Activated naive CD4-positive, alpha-beta T cell treated with anti-CD3 and anti-CD28 coated beads for 36 hours (primary cell): ENCODE measurements around the gene PLPPR3. TPM values are rescaled to one million over a fixed set of nuclear protein-coding genes. Genes with fewer than 3 reads are reported as not detected.

ENCODE experiments used
- CTCF ChIA-PET: fragments of 350-600 bp; sonication (Branson Sonifier 250); formaldehyde crosslinking; loops from one replicate; lab custom pipeline; 2021; ENCODE audit warnings: antibody characterized with exemption; lab: Charles Lee
- DNase-seq: peaks from one replicate; pipeline ENCODE4 v3.0.0-alpha.2; 2020
- H3K27ac Mint-ChIP-seq: one replicate; pipeline ENCODE4 v1.8.0; 2021; ENCODE audit warnings: mild to moderate bottlenecking, mixed read lengths
- H3K27me3 Mint-ChIP-seq: one replicate; pipeline ENCODE4 v1.8.0; 2021; ENCODE audit warnings: low read depth, mixed read lengths
- H3K36me3 Mint-ChIP-seq: one replicate; pipeline ENCODE4 v1.8.0; 2021; ENCODE audit warnings: low read depth, mixed read lengths
- H3K4me1 Mint-ChIP-seq: one replicate; pipeline ENCODE4 v1.8.0; 2021; ENCODE audit warnings: low read depth, mixed read lengths
- H3K4me3 Mint-ChIP-seq: one replicate; pipeline ENCODE4 v1.8.0; 2021; ENCODE audit warnings: mild to moderate bottlenecking, moderate library complexity, mixed read lengths
- H3K9me3 Mint-ChIP-seq: one replicate; pipeline ENCODE4 v1.8.0; 2021; ENCODE audit warnings: mixed read lengths
- intact Hi-C: fragments of 100-400 bp; cut with micrococcal nuclease; formaldehyde crosslinking; loops from one replicate; pipeline ENCODE4 v1.15.1; 2023
- total RNA-seq, 2 experiments: library from RNA; stranded (reverse); gene quantifications; one replicate each; pipeline ENCODE4 v1.2.3, GENCODE V29; 2021

PLPPR3 gene, protein sequence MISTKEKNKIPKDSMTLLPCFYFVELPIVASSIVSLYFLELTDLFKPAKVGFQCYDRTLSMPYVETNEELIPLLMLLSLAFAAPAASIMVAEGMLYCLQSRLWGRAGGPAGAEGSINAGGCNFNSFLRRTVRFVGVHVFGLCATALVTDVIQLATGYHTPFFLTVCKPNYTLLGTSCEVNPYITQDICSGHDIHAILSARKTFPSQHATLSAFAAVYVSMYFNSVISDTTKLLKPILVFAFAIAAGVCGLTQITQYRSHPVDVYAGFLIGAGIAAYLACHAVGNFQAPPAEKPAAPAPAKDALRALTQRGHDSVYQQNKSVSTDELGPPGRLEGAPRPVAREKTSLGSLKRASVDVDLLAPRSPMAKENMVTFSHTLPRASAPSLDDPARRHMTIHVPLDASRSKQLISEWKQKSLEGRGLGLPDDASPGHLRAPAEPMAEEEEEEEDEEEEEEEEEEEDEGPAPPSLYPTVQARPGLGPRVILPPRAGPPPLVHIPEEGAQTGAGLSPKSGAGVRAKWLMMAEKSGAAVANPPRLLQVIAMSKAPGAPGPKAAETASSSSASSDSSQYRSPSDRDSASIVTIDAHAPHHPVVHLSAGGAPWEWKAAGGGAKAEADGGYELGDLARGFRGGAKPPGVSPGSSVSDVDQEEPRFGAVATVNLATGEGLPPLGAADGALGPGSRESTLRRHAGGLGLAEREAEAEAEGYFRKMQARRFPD
- not detected for total RNA-seq

DNA sequence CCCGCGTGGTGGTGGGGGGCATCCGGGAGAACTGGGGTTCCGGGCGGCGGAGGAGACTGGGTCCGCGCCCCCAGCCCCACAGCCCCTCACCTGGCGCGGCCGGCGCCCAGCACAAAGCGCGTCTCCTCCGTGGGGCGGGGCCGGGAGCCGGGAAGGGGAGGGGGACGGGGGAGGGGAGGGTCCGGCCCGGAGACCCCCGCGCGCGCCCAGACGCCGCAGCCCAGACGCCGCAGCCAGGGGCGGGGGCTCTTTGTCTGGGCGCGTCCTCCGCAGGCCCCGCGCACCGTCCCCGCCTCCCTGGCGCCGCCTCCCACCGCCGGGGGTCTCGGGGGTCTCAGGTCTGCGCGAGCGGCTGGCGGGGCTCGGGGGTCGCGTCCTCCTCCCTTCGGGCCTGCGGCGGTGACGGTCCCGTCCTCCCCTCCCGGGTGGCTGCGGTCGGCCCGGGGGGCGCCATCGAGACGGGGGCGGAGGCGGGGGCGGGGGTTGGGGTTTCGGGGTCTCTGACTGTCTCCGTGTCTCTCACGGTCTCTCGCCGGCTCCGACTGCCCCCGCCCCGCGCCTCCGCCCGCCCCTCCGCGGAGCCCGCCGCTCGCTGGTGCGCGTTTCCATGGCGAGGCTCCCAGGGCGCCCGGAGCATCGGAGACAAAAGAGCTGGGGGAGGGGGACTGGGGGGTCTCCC, at the start of gene PLPPR3:
PLPPR3 (minus strand) TSS at position 131 of the 679 bp plus-strand sequence. CDS start 396 bp downstream, outside the sequence.
- CTCF ChIA-PET: no interaction called here
- Mint-ChIP-seq H3K36me3 (no peaks in the 10 kb centered on the region), H3K4me1 (peaks cover 3% of the 10 kb centered on the region), H3K9me3 (no peaks in the 10 kb centered on the region), H3K4me3 (no peak within 1 kb of the TSS), H3K27ac (no peak within 1 kb of the TSS), H3K27me3 (peaks cover 11% of the 10 kb centered on the region)
- intact Hi-C loops: no loop called here
- no peak for DNase-seq

DNA sequence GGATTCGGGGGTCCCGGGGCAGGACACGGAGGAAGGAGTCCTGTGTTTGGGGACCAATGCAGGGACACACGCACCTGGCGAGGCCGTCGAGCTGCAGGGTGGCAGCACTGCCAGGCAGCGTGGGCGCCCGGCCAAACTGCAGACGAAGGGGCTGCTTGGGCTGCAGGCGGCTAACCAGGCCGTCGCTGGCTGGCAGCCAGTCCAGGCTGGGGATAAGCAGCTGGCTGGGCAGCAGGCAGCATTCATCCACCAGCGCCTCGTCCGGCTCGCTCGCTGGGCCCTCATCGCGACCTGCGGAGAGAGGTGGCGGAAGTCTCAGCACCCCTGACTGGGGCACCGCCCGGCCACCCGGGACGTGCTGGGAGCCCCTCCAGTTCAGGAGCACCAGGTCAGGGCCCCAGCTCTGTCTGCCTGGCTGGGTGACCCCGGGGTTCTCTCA, 49.2 kb upstream of the PLPPR3 start:
- H3K27ac Mint-ChIP-seq: no peak overlapping the region
- H3K4me3 Mint-ChIP-seq: no peak overlapping the region
- intact Hi-C loops: no loop called here
- no peak for DNase-seq
- peaks cover 6% of the 10 kb centered on the region for H3K36me3 Mint-ChIP-seq
- CTCF ChIA-PET: no interaction called here
- H3K27me3 Mint-ChIP-seq: no peaks in the 10 kb centered on the region
- H3K9me3 Mint-ChIP-seq: no peaks in the 10 kb centered on the region
- H3K4me1 Mint-ChIP-seq: peaks cover 8% of the 10 kb centered on the region

DNA sequence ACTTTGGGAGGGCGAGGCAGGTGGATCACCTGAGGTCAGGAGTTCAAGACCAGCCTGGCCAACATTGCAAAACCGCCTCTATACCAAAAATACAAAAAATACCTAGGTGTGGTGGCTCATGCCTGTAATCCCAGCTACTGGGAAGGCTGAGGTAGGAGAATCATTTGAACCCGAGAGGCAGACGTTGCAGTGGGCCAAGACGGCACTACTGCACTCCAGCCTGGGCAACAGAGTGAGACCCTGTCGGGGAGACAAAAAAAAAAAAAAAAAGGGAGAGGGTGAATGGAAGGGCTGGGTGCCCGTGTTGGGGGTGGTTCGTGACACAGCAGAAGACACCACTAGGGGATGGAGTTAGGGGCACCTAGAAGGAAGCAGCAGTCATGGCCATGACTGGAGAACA, 48.6 kb upstream of the PLPPR3 start:
- H3K4me3 Mint-ChIP-seq: no peak overlapping the region
- CTCF ChIA-PET: no interaction called here

DNA sequence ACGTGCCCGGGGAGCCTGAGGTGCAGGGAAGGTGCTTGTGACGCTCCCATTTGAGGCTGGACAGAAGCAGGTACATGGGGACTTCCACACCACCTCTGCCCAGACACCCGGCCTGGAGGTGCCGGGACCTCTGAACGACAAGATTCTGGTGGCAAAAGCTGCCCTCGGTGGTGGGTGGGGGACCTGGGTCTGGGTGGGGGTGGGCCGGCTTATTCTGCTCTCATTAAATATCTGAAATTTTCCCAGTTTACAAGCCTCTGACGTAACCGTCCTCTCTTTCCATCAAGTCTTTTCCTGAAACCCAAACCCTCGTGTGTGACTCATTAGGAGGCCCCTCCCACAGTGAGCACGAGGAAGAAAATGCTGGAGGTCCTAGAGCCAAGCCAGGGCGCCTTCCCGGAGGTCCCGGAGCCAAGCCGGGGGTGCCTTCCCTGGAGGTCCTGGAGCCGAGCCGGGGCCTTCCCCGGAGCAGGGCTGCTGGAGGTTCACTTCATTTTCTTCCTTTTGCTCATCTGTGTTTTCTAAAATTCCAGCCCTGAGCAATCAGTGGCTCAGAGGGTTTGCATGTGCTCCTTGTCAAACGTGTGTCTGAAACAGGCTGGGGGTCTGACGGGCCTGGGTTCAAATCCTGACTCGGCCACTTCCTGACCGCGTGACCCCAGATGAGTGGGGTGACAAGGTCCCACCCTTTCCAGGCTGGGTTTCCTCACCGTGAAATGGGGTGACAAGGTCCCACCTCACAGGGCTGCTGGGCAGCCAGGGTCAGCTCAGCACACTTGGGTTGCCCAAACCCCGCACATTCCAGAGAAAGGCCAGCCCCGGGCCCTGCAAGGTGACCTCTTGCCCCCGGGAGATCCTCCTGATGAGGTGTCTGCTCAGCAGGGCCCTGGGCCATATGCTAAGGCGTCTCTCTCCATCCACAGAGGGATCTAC, 47.8 kb upstream of the PLPPR3 start:
- no peak for DNase-seq
- CTCF ChIA-PET: no interaction called here
- H3K27me3 Mint-ChIP-seq: no peaks in the 10 kb centered on the region
- H3K9me3 Mint-ChIP-seq: no peaks in the 10 kb centered on the region
- intact Hi-C loops: no loop called here
- H3K4me1 Mint-ChIP-seq: peaks cover 8% of the 10 kb centered on the region
- H3K4me3 Mint-ChIP-seq: no peak overlapping the region
- H3K27ac Mint-ChIP-seq: no peak overlapping the region
- peaks cover 6% of the 10 kb centered on the region for H3K36me3 Mint-ChIP-seq

More for the DNA sequence above, 48.6 kb upstream of the PLPPR3 start:
- intact Hi-C loops: no loop called here
- no peaks in the 10 kb centered on the region for H3K9me3 Mint-ChIP-seq
- no peak for DNase-seq
- peaks cover 6% of the 10 kb centered on the region for H3K36me3 Mint-ChIP-seq
- peaks cover 8% of the 10 kb centered on the region for H3K4me1 Mint-ChIP-seq
- no peaks in the 10 kb centered on the region for H3K27me3 Mint-ChIP-seq
- H3K27ac Mint-ChIP-seq: no peak overlapping the region

DNA sequence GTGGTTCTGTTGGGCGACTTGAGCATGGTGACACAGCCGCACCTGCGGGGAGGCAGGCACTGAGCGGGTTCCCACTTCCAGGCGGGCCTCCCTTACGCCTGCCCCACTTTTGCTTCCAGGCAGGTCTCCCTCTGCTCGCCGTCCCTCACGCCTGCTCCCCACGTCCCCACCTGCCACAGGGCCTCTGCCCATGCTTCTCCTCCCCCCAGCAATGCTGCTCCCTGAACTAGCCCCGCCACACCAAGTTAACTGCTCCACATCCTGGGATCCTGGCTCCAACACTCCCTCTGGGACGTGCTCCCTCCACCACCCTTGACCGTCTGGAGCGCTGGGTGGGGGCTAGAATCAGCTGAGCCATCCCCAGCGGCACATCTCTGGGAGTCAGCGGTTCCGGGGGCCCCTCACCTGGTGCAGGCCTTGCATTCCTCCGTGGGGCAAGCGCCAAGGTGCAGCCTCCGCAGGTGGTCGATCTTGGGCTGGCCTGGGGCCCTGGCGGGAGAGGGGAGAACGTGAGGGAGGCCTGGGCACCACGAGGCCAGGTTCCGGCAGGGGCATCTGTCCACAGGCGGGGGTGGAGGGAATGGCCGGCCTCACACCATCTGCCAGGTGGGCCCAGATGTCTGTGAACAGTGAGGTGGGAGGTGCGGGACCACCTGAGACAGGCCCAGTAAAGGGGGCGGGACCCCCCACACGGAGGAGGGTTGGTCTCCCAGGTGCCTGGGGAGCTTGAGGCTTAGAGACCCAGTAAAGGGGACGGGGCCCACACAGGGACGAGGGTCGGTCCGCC, 46.9 kb upstream of the PLPPR3 start:
- no peak for DNase-seq
- intact Hi-C loops: no loop called here
- Mint-ChIP-seq H3K27me3 (no peaks in the 10 kb centered on the region), H3K27ac (no peak overlapping the region), H3K4me3 (no peak overlapping the region), H3K4me1 (peaks cover 11% of the 10 kb centered on the region), H3K36me3 (peaks cover 6% of the 10 kb centered on the region), H3K9me3 (no peaks in the 10 kb centered on the region)
- CTCF ChIA-PET: no interaction called here

DNA sequence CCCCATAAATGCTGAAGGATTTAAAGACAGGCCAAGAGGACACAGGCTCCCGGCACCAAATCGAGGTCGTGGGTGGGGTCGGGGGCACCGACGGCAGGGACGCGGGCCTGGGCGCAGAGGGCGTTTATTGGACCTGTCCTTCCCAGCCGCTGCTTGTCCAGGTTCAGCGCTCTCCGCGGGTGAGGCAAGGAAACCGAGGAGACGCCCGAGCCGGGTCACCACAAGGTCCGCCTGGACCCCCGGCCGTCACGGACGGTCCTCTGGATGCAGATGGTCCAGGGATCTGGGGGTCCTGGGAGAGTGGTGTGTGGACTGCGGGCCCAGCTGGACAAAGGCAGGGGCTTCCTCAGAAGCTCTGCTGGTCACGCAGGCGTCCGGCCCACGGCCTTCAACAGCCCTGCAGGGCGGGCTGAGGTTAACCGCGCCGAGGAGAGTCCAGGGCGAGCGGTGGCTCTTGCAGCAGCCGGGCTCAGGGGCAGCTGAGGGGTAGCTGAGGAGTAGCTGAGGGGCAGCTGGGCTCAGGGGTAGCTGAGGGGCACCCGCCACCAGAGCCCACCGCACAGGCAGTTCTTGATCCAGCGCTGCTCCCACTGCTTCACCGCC, 46.2 kb upstream of the PLPPR3 start:
- Mint-ChIP-seq H3K4me1 (peaks cover 17% of the 10 kb centered on the region), H3K9me3 (no peaks in the 10 kb centered on the region), H3K27ac (no peak overlapping the region), H3K4me3 (no peak overlapping the region), H3K36me3 (peaks cover 6% of the 10 kb centered on the region), H3K27me3 (peaks cover 3% of the 10 kb centered on the region)
- no peak for DNase-seq
- CTCF ChIA-PET: no interaction called here
- intact Hi-C loops: no loop called here

DNA sequence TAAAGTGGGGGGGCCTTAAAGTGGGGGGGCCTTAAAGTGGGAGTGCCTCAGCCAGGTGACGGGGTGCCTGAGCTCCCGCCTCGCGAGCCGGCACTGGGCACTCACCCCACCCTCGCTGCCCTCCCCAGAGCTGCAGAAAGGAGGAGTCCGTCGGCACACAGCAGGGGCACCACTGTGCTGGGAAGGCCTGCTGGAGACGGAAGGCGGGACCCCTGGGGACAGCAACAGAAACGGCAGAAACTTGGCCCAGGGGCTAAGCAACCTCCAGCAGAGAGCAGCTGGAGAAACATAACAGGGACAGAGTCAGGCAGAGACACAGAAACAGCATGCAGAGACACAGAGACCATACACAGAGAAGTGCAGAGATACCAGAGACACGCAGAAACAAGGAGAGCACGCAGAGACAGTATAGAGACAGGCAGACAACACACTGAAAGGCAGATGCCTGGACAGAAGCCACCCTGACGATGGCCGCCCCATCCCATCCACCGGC, 45.6 kb upstream of the PLPPR3 start:
- H3K27me3 Mint-ChIP-seq: peaks cover 3% of the 10 kb centered on the region
- H3K27ac Mint-ChIP-seq: no peak overlapping the region
- H3K4me1 Mint-ChIP-seq: peaks cover 17% of the 10 kb centered on the region
- H3K36me3 Mint-ChIP-seq: peaks cover 6% of the 10 kb centered on the region
- no peak overlapping the region for H3K4me3 Mint-ChIP-seq
- intact Hi-C loops: no loop called here
- CTCF ChIA-PET: no interaction called here
- no peaks in the 10 kb centered on the region for H3K9me3 Mint-ChIP-seq
- no peak for DNase-seq

DNA sequence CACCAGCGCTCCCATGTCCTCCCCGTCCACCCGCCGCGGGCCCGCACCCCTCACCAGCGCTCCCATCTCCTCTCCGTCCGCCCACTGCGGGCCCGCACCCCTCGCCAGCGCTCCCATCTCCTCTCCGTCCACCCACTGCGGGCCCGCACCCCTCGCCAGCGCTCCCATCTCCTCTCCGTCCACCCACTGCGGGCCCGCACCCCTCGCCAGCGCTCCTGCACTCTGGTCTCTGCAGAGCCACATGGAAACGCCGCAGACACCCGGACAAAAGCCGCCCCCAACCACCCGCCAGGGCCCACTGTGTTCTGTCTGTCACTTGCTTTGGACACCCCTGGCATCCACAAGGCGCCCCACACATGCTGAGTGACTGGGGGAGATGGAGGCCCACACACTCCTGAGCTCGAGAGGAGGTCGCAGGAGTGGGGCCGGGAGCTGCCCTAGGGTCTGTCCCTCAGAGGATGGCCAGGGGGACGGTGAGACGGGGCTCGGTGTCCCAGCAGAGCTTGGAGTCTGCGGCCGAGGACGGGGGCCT, 45.1 kb upstream of the PLPPR3 start:
- no peak for DNase-seq
- H3K27me3 Mint-ChIP-seq: peaks cover 3% of the 10 kb centered on the region
- CTCF ChIA-PET: no interaction called here
- no peak overlapping the region for H3K4me3 Mint-ChIP-seq
- H3K4me1 Mint-ChIP-seq: peaks cover 13% of the 10 kb centered on the region
- H3K27ac Mint-ChIP-seq: no peak overlapping the region
- intact Hi-C loops: no loop called here
- no peaks in the 10 kb centered on the region for H3K9me3 Mint-ChIP-seq
- H3K36me3 Mint-ChIP-seq: peaks cover 6% of the 10 kb centered on the region

DNA sequence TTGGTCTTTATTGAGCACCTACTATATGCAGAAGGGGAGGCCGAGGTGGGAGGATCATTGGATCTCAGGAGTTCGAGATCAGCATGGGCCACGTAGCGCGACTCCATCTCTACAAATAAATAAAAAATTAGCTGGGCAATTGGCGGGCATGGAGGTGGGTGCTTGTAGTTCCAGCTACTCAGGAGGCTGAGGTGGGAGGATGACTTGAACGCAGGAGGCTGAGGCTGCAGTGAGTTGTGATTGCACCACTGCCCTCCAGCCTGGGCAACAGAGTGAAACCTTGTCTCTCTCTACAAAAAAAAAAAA, 41.5 kb upstream of the PLPPR3 start:
- H3K36me3 Mint-ChIP-seq: peaks cover 3% of the 10 kb centered on the region
- peaks cover 13% of the 10 kb centered on the region for H3K4me1 Mint-ChIP-seq
- DNase-seq: no peak
- intact Hi-C loops: loop anchor here (1.0 to 2.0 kb wide), 3 partner anchors 54 to 122 kb away; partner anchors contain the start of genes KISS1R, PTBP1 and WDR18
- no peaks in the 10 kb centered on the region for H3K9me3 Mint-ChIP-seq
- H3K27ac Mint-ChIP-seq: no peak overlapping the region
- CTCF ChIA-PET: interaction anchor here (0.6 to 3.6 kb wide), 15 partner anchors 11 to 205 kb away, joined by 3 to 23 read pairs (median 5); partner anchors contain the start of genes KISS1R, MED16, RNU6-9 and WDR18
- no peak overlapping the region for H3K4me3 Mint-ChIP-seq
- H3K27me3 Mint-ChIP-seq: peaks cover 6% of the 10 kb centered on the region

DNA sequence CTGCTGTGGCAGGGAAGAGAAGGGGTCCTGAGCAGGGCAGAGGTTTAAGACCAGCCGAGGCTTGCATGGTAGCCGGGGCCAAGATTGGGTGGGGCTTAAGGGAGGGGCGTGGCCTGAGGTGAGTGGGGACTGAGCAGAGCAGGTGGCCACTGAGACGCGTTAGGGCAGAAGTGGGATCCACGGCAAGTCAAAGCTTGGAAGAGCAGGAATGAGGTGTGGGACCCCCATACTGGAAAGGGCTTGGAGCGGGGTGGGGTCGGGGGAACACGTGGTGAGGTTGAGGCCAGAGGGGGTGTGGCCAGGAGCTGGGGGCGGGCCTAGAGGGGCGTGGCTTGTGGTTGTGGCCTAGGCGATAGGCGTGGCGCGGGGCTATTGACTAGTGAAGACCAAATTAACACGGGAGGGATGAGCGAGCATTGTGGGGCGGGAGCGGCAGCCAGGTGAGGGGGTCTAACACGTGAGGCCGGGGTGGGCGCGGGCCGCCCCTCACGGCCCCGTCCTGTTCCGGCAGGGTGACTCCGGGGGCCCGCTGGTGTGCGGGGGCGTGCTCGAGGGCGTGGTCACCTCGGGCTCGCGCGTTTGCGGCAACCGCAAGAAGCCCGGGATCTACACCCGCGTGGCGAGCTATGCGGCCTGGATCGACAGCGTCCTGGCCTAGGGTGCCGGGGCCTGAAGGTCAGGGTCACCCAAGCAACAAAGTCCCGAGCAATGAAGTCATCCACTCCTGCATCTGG, 41.0 kb upstream of the PLPPR3 start:
- Mint-ChIP-seq H3K9me3 (no peaks in the 10 kb centered on the region), H3K36me3 (peaks cover 3% of the 10 kb centered on the region), H3K4me3 (peak overlapping the region; percentile 51), H3K27me3 (peaks cover 6% of the 10 kb centered on the region), H3K4me1 (peaks cover 13% of the 10 kb centered on the region), H3K27ac (no peak overlapping the region)
- CTCF ChIA-PET: interaction anchor here (0.7 to 3.6 kb wide), 9 partner anchors 30 to 206 kb away, joined by 3 to 23 read pairs (median 5); partner anchors contain the start of genes KISS1R, MED16 and RNU6-9
- peak; percentile 85 for DNase-seq
- intact Hi-C loops: loop anchor here (1.0 to 2.0 kb wide), 4 partner anchors 55 to 122 kb away; partner anchors contain the start of genes KISS1R, PTBP1 and WDR18
